K562 (cell line): ENCODE results near the gene AGTR1. TPM values are rescaled to one million over a fixed set of nuclear protein-coding genes. Genes with fewer than 3 reads are reported as not detected.

Source experiments
- ATAC-seq: fragments of 200-7000 bp; cut with Tn5 transposase; 3 replicates; pipeline ENCODE4 v1.9.1; 2020; ENCODE audit warnings: moderate library complexity
- BruUV-seq: library from RNA; stranded (reverse); fragments of 400-500 nt; replicated peaks from 2 replicates; lab custom pipeline; 2021; lab: Mats Ljungman, UMichigan
- CTCF ChIA-PET: fragments of 300-600 bp; formaldehyde crosslinking; extraction: SDS; loops from one replicate; lab custom pipeline; 2021; ENCODE audit warnings: low intra/inter-chr PET ratio; lab: Yijun Ruan, JAX
- POLR2A ChIA-PET: fragments of 300-600, 350-650 bp; sonication (Branson Sonifier 250); formaldehyde crosslinking; extraction: SDS; loops from one replicate; lab custom pipeline; 2021; ENCODE audit warnings: antibody characterized with exemption, inconsistent platforms; lab: Yijun Ruan, JAX
- DNase-seq, 4 experiments: peaks; one replicate each; pipeline versions ENCODE4 v3.0.0 to v3.0.0-alpha.2; 2011 to 2018; ENCODE audit warnings: low spot score in 3 of 4, mixed read lengths in 3 of 4; ENCODE audit errors: extremely low read depth in 1 of 4
- FAIRE-seq: peaks from 2 replicates; lab custom pipeline; 2011; peaks lifted over from hg19 to GRCh38; lab: Jason Lieb, UNC
- H2AFZ ChIP-seq: 2 replicates; pipeline ENCODE4 v1.6.0; 2011; ENCODE audit warnings: low read depth, low read length, control low read depth, inconsistent platforms
- H3K27ac ChIP-seq: fragments of 200-600 bp; 3 replicates; pipeline ENCODE4 v1.8.0; 2011; ENCODE audit warnings: low read depth, mild to moderate bottlenecking, control low read depth, inconsistent platforms, low read length, moderate library complexity, mixed read lengths; ENCODE audit errors: extremely low read depth
- H3K27me3 ChIP-seq, 2 experiments: fragments of 300-600 bp in 1 of 2; 2 replicates in 1 of 2; 3 replicates in 1 of 2; pipeline versions ENCODE4 v1.6.0 to v1.8.0; 2011; ENCODE audit warnings: inconsistent platforms in 2 of 2, low read length in 2 of 2, mild to moderate bottlenecking in 1 of 2, mixed read lengths in 1 of 2, moderate library complexity in 1 of 2; ENCODE audit not compliant: control insufficient read depth in 2 of 2, insufficient read depth in 2 of 2
- H3K36me3 ChIP-seq: fragments of 300-600 bp; 3 replicates; pipeline ENCODE4 v1.8.0; 2011; ENCODE audit warnings: mild to moderate bottlenecking, low read length, inconsistent platforms; ENCODE audit not compliant: control insufficient read depth, insufficient read depth
- H3K4me1 ChIP-seq, 2 experiments: fragments of 200-600 bp in 1 of 2; replicated peaks in 1 of 2; 2 replicates in 1 of 2; 3 replicates in 1 of 2; pipeline versions ENCODE4 v1.5.1 to v1.8.0; 2011; ENCODE audit warnings: inconsistent platforms in 2 of 2, low read length in 2 of 2, mild to moderate bottlenecking in 1 of 2, mixed read lengths in 1 of 2, moderate library complexity in 1 of 2; ENCODE audit not compliant: control insufficient read depth in 2 of 2, insufficient read depth in 2 of 2
- H3K4me2 ChIP-seq: 2 replicates; pipeline ENCODE4 v1.6.1; 2011; ENCODE audit warnings: low read length, control low read depth, inconsistent platforms, mixed read lengths; ENCODE audit not compliant: insufficient read depth
- H3K4me3 ChIP-seq: fragments of 200-600 bp; sonication (generic), shearing (Covaris generic); 2 replicates; pipeline ENCODE4 v1.5.1; 2016; ENCODE audit warnings: control low read depth, inconsistent platforms
- H3K79me2 ChIP-seq: fragments of 200-600 bp; 3 replicates; pipeline ENCODE4 v1.8.0; 2011; ENCODE audit warnings: low read length, inconsistent platforms; ENCODE audit not compliant: control insufficient read depth, insufficient read depth
- H3K9ac ChIP-seq, 2 experiments: 2 replicates each; pipeline versions ENCODE4 v1.6.0 to v1.6.1; 2011; ENCODE audit warnings: low read depth in 2 of 2, low read length in 2 of 2, control low read depth in 1 of 2, inconsistent platforms in 1 of 2, mild to moderate bottlenecking in 1 of 2, mixed read lengths in 1 of 2; ENCODE audit not compliant: insufficient read depth in 1 of 2
- H3K9me1 ChIP-seq: one replicate; pipeline ENCODE4 v1.6.0; 2011; ENCODE audit warnings: inconsistent platforms, mild to moderate bottlenecking, low read length, moderate library complexity; ENCODE audit not compliant: control insufficient read depth, insufficient read depth
- H3K9me3 ChIP-seq: replicated peaks from 2 replicates; pipeline ENCODE4 v1.5.1; 2011; ENCODE audit warnings: low read depth, low read length, inconsistent platforms; ENCODE audit not compliant: control insufficient read depth, insufficient read depth
- H4K20me1 ChIP-seq: replicated peaks from 2 replicates; pipeline ENCODE4 v1.6.1; 2011; ENCODE audit warnings: low read length, inconsistent platforms, mixed read lengths; ENCODE audit not compliant: control insufficient read depth, insufficient read depth
- CHCHD3 ChIP-seq: fragments of 250-450 bp; sonication (Bioruptor Pico); IDR thresholded peaks from 2 replicates; pipeline ENCODE4 v2.1.2; 2022; ENCODE audit warnings: mild to moderate bottlenecking
- PRMT5 ChIP-seq: sonication (generic); formaldehyde crosslinking; IDR thresholded peaks from 2 replicates; pipeline ENCODE4 v1.5.0; 2020; ENCODE audit warnings: missing genetic modification reagents
- SMARCC2 ChIP-seq: fragments of 450-650 bp; IDR thresholded peaks from 2 replicates; pipeline ENCODE4 v1.6.1; 2017; ENCODE audit warnings: antibody characterized with exemption, moderate library complexity, mild to moderate bottlenecking, low read depth
- U2AF1 ChIP-seq: fragments of 200-400 bp; formaldehyde crosslinking; optimal IDR thresholded peaks from 2 replicates; pipeline ENCODE3; 2017; ENCODE audit warnings: mild to moderate bottlenecking, low read depth, low read length, moderate library complexity
- ZNF778 ChIP-seq: fragments of 450-650 bp; formaldehyde crosslinking; IDR thresholded peaks from 2 replicates; pipeline ENCODE4 v1.4.0; 2020; ENCODE audit warnings: mild to moderate bottlenecking, moderate library complexity
- WGBS: fragments of 100-300 bp; shearing (Covaris generic); methylation state at CpG from one replicate; pipeline ENCODE4 v1.1.6; 2016; ENCODE audit warnings: low coverage, mixed read lengths; ENCODE audit not compliant: insufficient coverage; ENCODE audit errors: missing lambda C conversion rate; 5-methylcytosine and 5-hydroxymethylcytosine counted together
- in situ Hi-C: fragments of 300-500 bp; cut with MboI; formaldehyde crosslinking; loops from 4 replicates; pipeline ENCODE4 v1.15.0; 2018; ENCODE audit warnings: inconsistent platforms, mixed read lengths
- intact Hi-C: fragments of 100-400 bp; cut with micrococcal nuclease; formaldehyde crosslinking; loops from 2 replicates; pipeline ENCODE4 v1.14.2; 2022
- polyA plus RNA-seq, 8 experiments: library from polyadenylated mRNA; depleted of rRNA in 4 of 8; stranded (reverse) in 5 of 8; unstranded in 3 of 8; fragments of >200 nt; fragmentation: Nextera tagmentation in 2 of 8; fragmentation: Illumina TruSeq in 1 of 8; extraction: Ambion mirVana in 2 of 8; extraction: Trizol in 1 of 8; gene quantifications; 2 replicates each; pipeline versions ENCODE4 v1.2.1 to v1.2.3, GENCODE V29; 2011 to 2014; ENCODE audit warnings: inconsistent platforms in 1 of 8, missing spikeins in 1 of 8
- total RNA-seq, 7 experiments: library from RNA; depleted of rRNA in 6 of 7; stranded (reverse); fragments of >200 nt in 6 of 7; fragmentation: Illumina TruSeq in 2 of 7; extraction: Trizol in 2 of 7; gene quantifications; 2 replicates each; pipeline versions ENCODE4 v1.2.1 to v1.2.3, GENCODE V29; 2011 to 2021; ENCODE audit warnings: low replicate concordance in 1 of 7

The AGTR1 gene
- total and polyA plus RNA-seq, 9 of the 15 experiments (the other 6 are each of a cell fraction or from before 2014, with no cell fraction given): not detected

DNA sequence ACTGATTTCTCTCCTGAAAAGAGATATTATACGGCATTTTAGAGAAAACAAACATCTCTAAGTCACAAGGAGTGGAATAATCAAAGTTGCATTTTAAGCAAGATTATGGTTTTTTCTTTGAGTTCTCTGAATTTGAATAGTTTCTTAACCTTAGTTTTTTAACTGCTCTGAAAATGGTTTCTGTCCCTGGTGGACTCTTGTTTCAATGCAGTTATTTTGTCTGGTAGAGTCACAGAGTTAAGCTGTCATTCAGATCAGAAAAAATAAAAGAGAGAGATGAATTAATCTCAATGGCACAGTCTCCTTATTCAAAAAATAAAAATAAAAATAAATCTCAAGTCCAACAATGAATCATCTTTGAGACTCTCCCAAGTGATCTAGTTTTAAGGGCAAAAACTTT, 19.0 kb downstream of the AGTR1 start:
- Histone ChIP-seq H3K4me3 (no peak overlapping the region), H3K27me3 (no peaks in the 10 kb centered on the region), H3K9me1 (no peaks in the 10 kb centered on the region), H3K36me3 (no peaks in the 10 kb centered on the region), H3K9ac (no peak overlapping the region), H3K27ac (no peak overlapping the region), H3K9me3 (no peaks in the 10 kb centered on the region), H3K4me1 (no peaks in the 10 kb centered on the region), H3K4me2 (no peak overlapping the region), H4K20me1 (no peaks in the 10 kb centered on the region), H2AFZ (no peak overlapping the region), H3K79me2 (no peaks in the 10 kb centered on the region)
- FAIRE-seq (no peak), ATAC-seq (no peak), DNase-seq (no peak)
- intact Hi-C loops (no loop called here), in situ Hi-C loops (no loop called here)
- WGBS: 0% methylated on average over 1 of the region's 1 CpG
- ChIA-PET POLR2A (no interaction called here), CTCF (no interaction called here)
- BruUV-seq: no TSS peak
- no peak for TF ChIP-seq PRMT5 (CRISPR knock-in tag)

DNA sequence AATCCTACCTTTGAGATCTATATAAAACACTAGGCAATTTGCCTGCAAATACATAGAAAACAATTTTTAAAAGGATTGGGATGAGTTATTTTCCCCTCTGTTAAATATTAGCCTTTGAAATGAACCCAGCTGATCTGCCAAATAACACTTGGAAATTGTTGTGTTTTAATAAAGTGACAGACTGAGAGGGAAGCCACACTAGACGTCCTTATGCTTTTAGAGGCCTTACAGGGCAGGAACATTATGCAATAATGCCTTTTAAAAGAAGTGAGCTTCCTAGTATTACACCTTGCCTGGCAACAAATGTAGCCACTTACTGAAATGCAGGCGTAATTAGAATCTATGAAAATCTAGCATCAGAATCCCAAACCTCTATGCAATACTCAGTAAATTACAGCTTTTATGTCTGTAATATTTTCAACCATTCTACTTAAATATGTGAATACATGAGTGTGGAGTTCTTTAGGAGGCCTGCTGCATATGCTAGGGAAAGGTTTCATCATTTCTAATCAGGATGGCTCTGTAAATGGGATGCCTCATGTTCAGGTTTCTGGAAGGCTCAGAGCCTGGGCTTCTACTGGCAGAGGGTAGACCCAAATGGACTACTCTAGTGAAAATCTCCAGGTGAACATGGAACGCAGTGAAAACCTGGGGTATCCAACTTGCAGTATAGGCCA, 20.3 kb downstream of the AGTR1 start:
- Histone ChIP-seq H3K4me1 (no peaks in the 10 kb centered on the region), H3K4me3 (no peak overlapping the region), H3K27ac (no peak overlapping the region), H3K36me3 (no peaks in the 10 kb centered on the region), H3K9ac (no peak overlapping the region), H3K9me3 (no peaks in the 10 kb centered on the region), H3K27me3 (no peaks in the 10 kb centered on the region), H3K79me2 (no peaks in the 10 kb centered on the region)
- BruUV-seq: no TSS peak
- ChIA-PET POLR2A (no interaction called here), CTCF (no interaction called here)
- in situ Hi-C loops: no loop called here
- DNase-seq (no peak), FAIRE-seq (no peak)
- TF ChIP-seq ZNF778 (CRISPR knock-in tag) (no peak), U2AF1 (no peak), CHCHD3 (CRISPR knock-in tag) (no peak), SMARCC2 (no peak), PRMT5 (CRISPR knock-in tag) (no peak)
- TF ChIP-seq, all 486 proteins: peak for 0
- WGBS: 0% methylated on average over 3 of the region's 3 CpGs
- Histone ChIP-seq H2AFZ (no peak overlapping the region), H4K20me1 (no peaks in the 10 kb centered on the region), H3K4me2 (no peak overlapping the region), H3K9me1 (no peaks in the 10 kb centered on the region)
- ATAC-seq: no peak
- intact Hi-C loops: no loop called here
